ENCODE data around the gene CD37. TPM values are rescaled to one million over a fixed set of nuclear protein-coding genes. Genes with fewer than 3 reads are reported as not detected.
"Not testable (repeated sequence)": the region's sequence is repeated elsewhere in the genome, so short reads cannot be mapped to it uniquely, and the experiment has no call there.

CD37 gene
- total RNA-seq, 1 experiment from 2014 or later: not detected

GRCh38 chr19:49331616-49332055 is 3.6 kb upstream of the CD37 start:
- Histone ChIP-seq H3K4me1 (ENCODE audit: insufficient read depth, low read length) (no peaks in the 10 kb centered on the region), H4K20me1 (ENCODE audit: low read length) (no peaks in the 10 kb centered on the region), H3K4me2 (ENCODE audit: low read length) (no peak overlapping the region), H3K27me3 (ENCODE audit: low read length) (no peaks in the 10 kb centered on the region), H3K9me2 (replicated peaks; ENCODE audit: low read length) (no peaks in the 10 kb centered on the region), H3K9ac (ENCODE audit: low read length) (no peak overlapping the region), H3K27ac (ENCODE audit: low read length) (no peak overlapping the region), H3K36me3 (ENCODE audit: low read depth, low read length) (no peaks in the 10 kb centered on the region), H2AFZ (ENCODE audit: low read length) (no peak overlapping the region), H3K79me2 (ENCODE audit: low read length) (no peaks in the 10 kb centered on the region), H3F3A (ENCODE audit: low read length, unreplicated experiment) (no peaks in the 10 kb centered on the region), H3K4me3 (ENCODE audit: low read length) (no peak overlapping the region), H3K9me3 (ENCODE audit: low read length) (no peaks in the 10 kb centered on the region)
- TF ChIP-seq CTCF (conservative IDR thresholded peaks at IDR 0.05; ENCODE audit: low read depth, low read length) (no peak), EZH2phosphoT487 (IDR thresholded peaks at IDR 0.05; ENCODE audit: borderline replicate concordance, low read length) (no peak), EZH2 (IDR thresholded peaks at IDR 0.05; ENCODE audit: low read length, unreplicated experiment) (no peak)
- intact Hi-C loops (cut with micrococcal nuclease): no loop called here
- ATAC-seq (peak; percentile 69; the same call in 1 of the 2 replicates), DNase-seq (peak; percentile 55)
- BruUV-seq (replicated peaks): no TSS peak
- CTCF ChIA-PET: no interaction called here
- POLR2A ChIA-PET (ENCODE audit: unreplicated experiment): interaction anchor here (0.5 to 0.7 kb wide), 3 partner anchors 8 to 150 kb away, joined by 3 to 11 read pairs (median 9); no protein-coding TSS in a partner anchor

- H3K4me2 ChIP-seq (ENCODE audit: low read length); H3K36me3 ChIP-seq (ENCODE audit: low read depth, low read length); H3K9me3 ChIP-seq (ENCODE audit: low read length); H4K20me1 ChIP-seq (ENCODE audit: low read length); BruUV-seq (replicated peaks); POLR2A ChIA-PET (ENCODE audit: unreplicated experiment); H3K27me3 ChIP-seq (ENCODE audit: low read length); H3K4me1 ChIP-seq (ENCODE audit: insufficient read depth, low read length); CTCF ChIA-PET; H3F3A ChIP-seq (ENCODE audit: low read length, unreplicated experiment); H3K9ac ChIP-seq (ENCODE audit: low read length); intact Hi-C loops (cut with micrococcal nuclease); H3K4me3 ChIP-seq (ENCODE audit: low read length); H2AFZ ChIP-seq (ENCODE audit: low read length); H3K79me2 ChIP-seq (ENCODE audit: low read length); ATAC-seq; H3K27ac ChIP-seq (ENCODE audit: low read length); H3K9me2 ChIP-seq (replicated peaks; ENCODE audit: low read length); DNase-seq: not testable (repeated sequence)
These were observed 2.4 kb upstream of the CD37 start for GRCh38 chr19:49332691-49333417.

- Histone ChIP-seq H3K4me1 (ENCODE audit: insufficient read depth, low read length) (no peaks in the 10 kb centered on the region), H3K36me3 (ENCODE audit: low read depth, low read length) (no peaks in the 10 kb centered on the region), H3F3A (ENCODE audit: low read length, unreplicated experiment) (no peaks in the 10 kb centered on the region), H3K4me2 (ENCODE audit: low read length) (no peak overlapping the region), H2AFZ (ENCODE audit: low read length) (no peak overlapping the region), H3K79me2 (ENCODE audit: low read length) (no peaks in the 10 kb centered on the region), H3K4me3 (ENCODE audit: low read length) (no peak overlapping the region), H3K9me3 (ENCODE audit: low read length) (no peaks in the 10 kb centered on the region), H3K27me3 (ENCODE audit: low read length) (no peaks in the 10 kb centered on the region), H4K20me1 (ENCODE audit: low read length) (no peaks in the 10 kb centered on the region), H3K9me2 (replicated peaks; ENCODE audit: low read length) (no peaks in the 10 kb centered on the region), H3K9ac (ENCODE audit: low read length) (no peak overlapping the region), H3K27ac (ENCODE audit: low read length) (no peak overlapping the region)
- intact Hi-C loops (cut with micrococcal nuclease): no loop called here
- no peak for ATAC-seq
- DNase-seq: no peak
- no TSS peak for BruUV-seq (replicated peaks)
- CTCF ChIA-PET: no interaction called here
- POLR2A ChIA-PET (ENCODE audit: unreplicated experiment): no interaction called here
- TF ChIP-seq EZH2 (IDR thresholded peaks at IDR 0.05; ENCODE audit: low read length, unreplicated experiment) (no peak), CTCF (conservative IDR thresholded peaks at IDR 0.05; ENCODE audit: low read depth, low read length) (no peak), EZH2phosphoT487 (IDR thresholded peaks at IDR 0.05; ENCODE audit: borderline replicate concordance, low read length) (no peak)
These were observed 1.8 kb upstream of the CD37 start for GRCh38 chr19:49333418-49333805.

All from PC-3 (cell line).